HG03575 (cell line): ENCODE results near the gene CAPN5.
"Not testable (repeated sequence)": the region's sequence is repeated elsewhere in the genome, so short reads cannot be mapped to it uniquely, and the experiment has no call there.

ENCODE experiments used
- ATAC-seq: cut with Tn5 transposase; IDR thresholded peaks from one replicate; pipeline ENCODE4 v1.9.1; 2021; ENCODE audit not compliant: unreplicated experiment, insufficient number of reproducible peaks, low FRiP score; ENCODE audit errors: extremely low read depth

CAPN5 gene

GRCh38 chr11:77060234-77060633 is 6.5 kb upstream of the CAPN5 start:
- ATAC-seq = no peak

GRCh38 chr11:77061258-77061657 is 5.5 kb upstream of the CAPN5 start:
- ATAC-seq = not testable (repeated sequence)

DNA sequence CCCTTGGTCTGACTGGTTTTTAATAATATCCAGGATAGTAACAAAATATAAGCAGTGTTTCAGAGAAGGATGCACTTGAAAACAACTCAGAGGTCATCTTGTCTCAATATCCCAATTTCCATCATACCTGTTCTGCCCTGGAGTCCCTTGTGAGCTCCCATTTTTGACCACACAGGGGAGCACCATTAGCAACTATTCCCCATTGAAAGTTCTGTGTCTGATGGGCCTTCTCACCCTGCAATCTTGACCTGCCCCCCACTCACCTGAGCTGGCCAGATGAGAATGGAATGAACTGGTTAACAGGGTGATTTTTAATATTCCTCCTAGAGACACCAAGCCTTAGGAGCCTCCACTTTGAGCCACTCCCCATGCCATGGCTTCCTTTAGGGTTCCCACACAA is 3.8 kb upstream of the CAPN5 start:
- no peak for ATAC-seq

- ATAC-seq = no peak
Measured at GRCh38 chr11:77063407-77063806, 3.4 kb upstream of the CAPN5 start.

GRCh38 chr11:77063861-77064260 is 2.9 kb upstream of the CAPN5 start:
- no peak for ATAC-seq

DNA sequence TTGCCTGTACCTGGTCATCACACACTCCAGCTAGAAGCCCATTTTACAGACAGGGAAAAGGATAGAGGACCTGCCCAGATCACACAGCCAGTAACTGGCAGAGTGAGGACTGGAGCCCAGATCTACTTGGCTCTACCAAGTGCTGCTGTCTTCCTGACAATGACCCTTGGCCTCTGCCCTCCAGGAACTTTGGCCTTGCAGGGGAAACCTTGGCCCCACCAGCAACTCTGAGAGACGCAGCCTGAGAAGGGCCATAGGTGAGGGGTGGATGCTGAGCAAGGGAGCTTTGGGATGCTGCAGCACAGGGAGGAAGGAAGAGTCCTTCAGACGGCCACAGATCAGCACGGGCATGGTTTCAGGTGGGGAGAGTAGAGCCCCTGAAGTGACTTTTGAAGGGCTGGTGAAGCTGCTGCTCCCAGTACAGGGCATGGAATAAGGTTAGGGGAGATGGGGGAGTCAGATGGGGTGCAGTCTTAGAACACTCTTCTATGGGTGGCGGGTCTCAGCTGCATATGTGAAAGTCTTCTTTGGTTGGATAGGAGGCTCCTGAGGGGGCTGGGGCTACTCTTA is 2.0 kb upstream of the CAPN5 start:
- no peak for ATAC-seq

- ATAC-seq = no peak
Measured at GRCh38 chr11:77065878-77066228, 918 bp upstream of the CAPN5 start.

- no peak for ATAC-seq
Measured at GRCh38 chr11:77067861-77068443, 1.2 kb downstream of the CAPN5 start.

GRCh38 chr11:77068457-77069335 is 1.9 kb downstream of the CAPN5 start:
- no peak for ATAC-seq

- ATAC-seq = no peak
Measured at GRCh38 chr11:77069336-77069968, 2.7 kb downstream of the CAPN5 start.

DNA sequence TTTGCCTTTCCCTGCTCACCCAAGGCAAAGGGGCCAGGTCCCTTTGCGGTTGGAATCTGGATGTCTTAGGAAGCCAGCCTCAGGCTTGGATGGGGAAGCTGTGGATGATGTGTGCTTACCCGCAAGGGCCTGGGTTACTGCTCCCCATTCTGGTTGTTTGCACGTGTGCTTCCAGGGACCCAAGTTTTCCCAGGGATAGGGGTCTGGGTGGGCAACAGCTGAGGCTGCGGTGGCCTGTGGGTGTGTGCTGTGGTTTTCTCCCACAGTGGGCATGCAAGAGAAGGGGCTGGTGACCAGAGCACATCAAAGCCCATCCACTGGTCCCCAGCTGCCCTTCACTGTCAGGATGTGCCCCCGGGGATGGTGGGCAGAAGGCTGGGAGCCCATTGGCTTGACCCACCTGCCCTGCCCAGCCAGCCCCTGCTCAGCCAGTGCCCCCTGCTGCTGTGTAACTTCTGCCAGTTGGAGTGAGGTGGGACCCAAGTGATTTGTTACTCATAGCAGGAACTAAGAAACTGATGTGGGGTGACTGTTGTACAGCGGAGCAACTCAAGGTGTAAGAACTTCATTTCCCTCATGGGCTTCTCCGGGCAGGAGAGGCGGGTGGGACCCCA is 3.3 kb downstream of the CAPN5 start:
- no peak for ATAC-seq

DNA sequence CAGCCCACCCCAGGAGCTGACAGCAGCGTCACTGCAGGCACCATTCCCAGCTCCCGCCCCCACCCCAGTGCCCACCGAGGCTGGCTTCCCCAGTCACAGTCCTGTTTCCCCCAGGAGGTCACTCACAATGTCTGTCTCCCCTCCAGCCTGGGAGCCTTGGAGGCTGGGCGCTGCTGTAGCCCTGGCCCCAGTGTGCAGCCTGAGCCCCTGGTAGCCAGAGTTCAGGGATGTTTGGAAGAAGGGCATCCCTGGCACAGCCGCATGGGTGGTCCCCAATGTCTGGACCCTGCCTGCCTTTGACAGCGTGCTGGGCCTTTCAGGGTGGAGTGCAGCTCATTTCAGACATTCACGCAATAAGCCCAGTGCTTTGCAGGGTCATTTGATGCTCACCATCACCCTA is 4.3 kb downstream of the CAPN5 start:
- ATAC-seq = no peak

DNA sequence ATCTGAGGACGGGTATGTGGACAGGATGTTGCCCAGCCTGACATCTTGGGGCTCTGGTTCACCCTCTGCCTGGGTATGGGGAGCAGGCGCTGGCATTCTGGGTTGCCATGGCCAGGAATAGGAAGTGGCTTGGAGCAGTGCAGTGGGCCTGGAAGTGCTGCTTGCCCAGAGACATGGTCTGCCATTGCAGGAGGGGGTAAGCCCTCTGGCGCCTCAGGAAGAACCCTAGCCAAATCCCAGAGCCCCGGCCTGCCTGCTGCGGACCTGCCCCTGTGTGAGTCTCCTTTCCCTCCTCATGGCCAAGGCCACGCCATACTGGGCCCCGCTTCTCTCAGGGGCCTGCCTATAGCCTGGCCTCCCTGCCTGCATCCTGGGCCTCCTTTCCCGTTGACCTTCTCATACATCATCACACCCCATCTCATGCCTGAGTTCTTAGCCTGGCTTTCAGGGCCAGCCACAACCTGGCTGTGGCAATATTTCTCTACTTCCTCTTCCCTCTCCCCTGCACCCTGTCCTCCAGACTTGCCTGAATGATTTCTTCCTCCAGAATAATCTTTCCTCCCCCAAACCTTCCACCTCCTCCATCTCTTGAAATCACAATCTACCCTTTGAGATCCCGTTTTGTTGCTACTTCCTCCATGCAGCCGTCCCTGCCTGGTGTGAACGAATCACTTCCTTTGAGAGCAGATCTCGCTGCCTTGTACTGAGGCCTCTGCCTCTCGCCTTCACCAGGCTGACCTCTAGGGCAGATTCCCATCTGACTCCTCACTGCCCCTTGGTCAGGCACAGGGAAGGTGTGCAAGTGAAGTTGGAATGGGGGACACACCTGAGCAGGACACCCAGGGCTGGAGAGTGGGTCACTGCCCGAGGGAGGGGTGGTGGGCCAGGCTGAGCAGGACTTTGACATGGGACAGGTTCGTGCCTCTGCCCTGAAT is 5.2 kb downstream of the CAPN5 start:
- no peak for ATAC-seq

- ATAC-seq = no peak
Measured at GRCh38 chr11:77072851-77073327, 6.1 kb downstream of the CAPN5 start.

- no peak for ATAC-seq
Measured at GRCh38 chr11:77073328-77074001, 6.7 kb downstream of the CAPN5 start.

DNA sequence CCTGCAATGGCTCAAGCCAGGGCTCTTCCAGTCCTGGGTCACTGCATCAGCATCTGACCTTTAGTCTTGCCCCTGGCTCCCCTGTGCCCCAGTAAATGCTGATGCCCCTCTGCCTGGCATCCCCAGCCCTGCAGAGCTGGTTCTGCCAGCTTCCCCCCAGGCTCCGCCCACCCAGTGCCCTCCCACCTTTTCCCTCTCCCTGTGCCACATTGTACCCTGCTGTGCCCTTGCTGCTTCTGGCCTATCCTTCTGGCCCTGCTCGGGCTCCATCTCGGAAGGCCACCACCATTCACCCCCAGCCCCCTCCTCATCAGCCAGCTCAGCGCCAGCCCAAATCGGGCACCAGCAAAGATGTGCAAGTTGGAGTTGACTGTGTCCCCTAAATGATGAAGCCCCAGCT is 7.4 kb downstream of the CAPN5 start:
- no peak for ATAC-seq

GRCh38 chr11:77074626-77075221 is 8.0 kb downstream of the CAPN5 start:
- no peak for ATAC-seq
